Activated CD4-positive, alpha-beta T cell treated with anti-CD3 and anti-CD28 coated beads, Interleukin-2, amount 10 ng/mL, durations not matched to agents 7 days and 5 days (primary cell): ENCODE results near the gene GNA14. TPM values are rescaled to one million over a fixed set of nuclear protein-coding genes. Genes with fewer than 3 reads are reported as not detected.
"Not testable (repeated sequence)": the region's sequence is repeated elsewhere in the genome, so short reads cannot be mapped to it uniquely, and the experiment has no call there.

ENCODE experiments used
- CTCF ChIA-PET: fragments of 350-600 bp; sonication (Branson Sonifier 250); formaldehyde crosslinking; loops from one replicate; lab custom pipeline; 2021; ENCODE audit warnings: antibody characterized with exemption; lab: Charles Lee
- POLR2A ChIA-PET: fragments of 350-600 bp; sonication (Branson Sonifier 250); formaldehyde crosslinking; loops from one replicate; lab custom pipeline; 2021; ENCODE audit warnings: antibody characterized with exemption; lab: Charles Lee
- DNase-seq: peaks from one replicate; pipeline ENCODE4 v3.0.0-alpha.2; 2020
- H3K27ac Mint-ChIP-seq: one replicate; pipeline ENCODE4 v1.8.0; 2021; ENCODE audit warnings: mild to moderate bottlenecking, moderate library complexity, mixed read lengths
- H3K27me3 Mint-ChIP-seq: one replicate; pipeline ENCODE4 v1.8.0; 2021; ENCODE audit warnings: mixed read lengths
- H3K36me3 Mint-ChIP-seq: one replicate; pipeline ENCODE4 v1.8.0; 2021; ENCODE audit warnings: low read depth, mixed read lengths
- H3K4me1 Mint-ChIP-seq: one replicate; pipeline ENCODE4 v1.8.0; 2021; ENCODE audit warnings: mixed read lengths
- H3K4me3 Mint-ChIP-seq: one replicate; pipeline ENCODE4 v1.8.0; 2021; ENCODE audit warnings: mild to moderate bottlenecking, moderate library complexity, mixed read lengths
- H3K9me3 Mint-ChIP-seq: one replicate; pipeline ENCODE4 v1.8.0; 2021; ENCODE audit warnings: mixed read lengths
- total RNA-seq, 2 experiments: library from RNA; stranded (reverse); gene quantifications; one replicate each; pipeline ENCODE4 v1.2.3, GENCODE V29; 2021

The GNA14 gene
- total RNA-seq, 2 experiments from 2014 or later, result not detected

DNA sequence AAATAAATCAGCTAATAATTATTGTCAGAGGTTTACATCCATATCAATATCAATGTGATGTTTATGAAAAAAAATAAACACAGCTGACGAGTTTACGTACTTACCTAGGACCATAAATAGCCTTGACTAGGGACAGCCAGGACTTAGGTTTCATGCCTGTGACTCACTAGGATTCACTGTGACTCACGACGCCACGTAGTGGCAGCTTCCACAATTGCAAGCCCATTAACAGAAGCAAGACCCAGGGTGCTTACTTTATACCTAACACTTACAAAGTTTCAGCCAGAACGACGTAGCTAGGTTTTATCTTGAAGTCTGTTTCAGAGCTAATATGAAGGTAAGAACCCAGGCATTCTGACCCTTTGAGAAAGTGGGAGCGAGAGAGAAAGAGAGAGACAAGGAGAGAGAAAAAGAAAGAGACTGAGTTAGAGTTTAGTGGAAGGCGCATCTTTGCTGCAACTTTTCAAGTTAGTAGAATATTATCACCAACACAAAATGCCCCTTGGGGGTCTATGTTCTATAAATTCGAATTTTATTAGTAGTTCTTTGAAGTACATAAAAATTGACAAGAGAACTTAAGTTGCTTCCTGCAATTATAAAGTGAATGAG lies 191.2 kb downstream of the GNA14 start:
- ChIA-PET POLR2A (no interaction called here), CTCF (interaction anchor here (0.6 to 4.5 kb wide), 14 partner anchors 9 to 801 kb away, joined by 3 to 38 read pairs (median 5); no protein-coding TSS in a partner anchor)
- DNase-seq, result peak; percentile 85
- no peaks in the 10 kb centered on the region for H3K9me3 Mint-ChIP-seq
- H3K36me3 Mint-ChIP-seq, result no peaks in the 10 kb centered on the region
- peaks cover 21% of the 10 kb centered on the region for H3K4me1 Mint-ChIP-seq
- no peaks in the 10 kb centered on the region for H3K27me3 Mint-ChIP-seq
- H3K27ac Mint-ChIP-seq, result no peak overlapping the region
- no peak overlapping the region for H3K4me3 Mint-ChIP-seq

DNA sequence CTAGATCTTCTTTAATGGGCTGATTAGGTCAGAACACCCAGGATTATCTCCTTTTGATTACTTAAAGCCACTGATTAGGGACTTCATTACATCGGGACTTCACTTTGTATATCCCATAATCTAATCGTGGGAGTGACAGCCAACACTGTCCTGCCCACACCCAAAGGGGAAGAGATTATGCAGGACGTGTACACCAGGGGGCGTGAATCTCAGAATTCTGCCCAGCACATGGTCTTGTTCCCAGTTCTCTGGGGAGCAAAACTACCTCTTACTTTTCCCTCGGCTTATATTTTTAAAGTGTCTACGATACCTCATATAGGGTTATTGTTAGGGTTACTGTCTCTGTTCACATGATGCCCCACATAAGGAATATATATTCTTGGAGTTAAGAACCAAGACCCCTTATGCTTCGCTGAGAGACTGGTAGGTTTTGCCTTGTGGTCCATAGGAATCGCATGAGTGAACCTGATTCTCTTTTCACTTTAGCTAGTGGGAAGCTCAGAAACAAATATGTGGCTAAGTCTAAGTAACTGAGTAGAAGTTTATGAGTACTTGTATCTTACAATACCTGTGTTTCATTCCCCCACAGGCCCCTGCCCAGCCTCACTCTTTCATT lies 192.7 kb downstream of the GNA14 start:
- Mint-ChIP-seq H3K4me1 (peaks cover 21% of the 10 kb centered on the region), H3K36me3 (no peaks in the 10 kb centered on the region), H3K27ac (no peak overlapping the region), H3K27me3 (no peaks in the 10 kb centered on the region), H3K9me3 (no peaks in the 10 kb centered on the region), H3K4me3 (no peak overlapping the region)
- POLR2A ChIA-PET, result no interaction called here
- CTCF ChIA-PET, result interaction anchor here (0.6 to 4.5 kb wide), 6 partner anchors 8 to 1039 kb away, joined by 3 to 38 read pairs (median 6); no protein-coding TSS in a partner anchor
- peak; percentile 54 for DNase-seq

DNA sequence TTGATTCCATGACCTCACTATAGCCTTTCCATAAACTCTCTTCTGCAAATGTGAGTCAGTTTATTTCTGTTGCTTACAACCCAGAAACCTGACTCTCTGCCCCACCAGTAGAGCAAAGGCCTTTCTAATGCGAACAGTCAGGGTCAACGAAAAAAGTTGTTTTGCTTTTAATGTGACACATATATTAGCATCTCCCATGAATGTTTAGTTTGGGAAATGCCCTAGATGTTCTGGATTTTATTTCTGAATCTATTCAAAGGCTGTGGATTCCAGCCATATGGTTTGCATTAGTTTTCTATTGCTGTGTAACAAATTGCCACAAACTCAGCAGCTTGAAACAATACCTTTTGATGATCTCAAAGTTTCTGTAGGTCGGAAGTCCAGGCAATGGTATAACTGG lies 193.5 kb downstream of the GNA14 start:
- H3K27ac Mint-ChIP-seq, result no peak overlapping the region
- no peaks in the 10 kb centered on the region for H3K36me3 Mint-ChIP-seq
- H3K4me1 Mint-ChIP-seq, result peaks cover 21% of the 10 kb centered on the region
- no peaks in the 10 kb centered on the region for H3K9me3 Mint-ChIP-seq
- H3K4me3 Mint-ChIP-seq, result no peak overlapping the region
- ChIA-PET CTCF (interaction anchor here (0.6 to 4.5 kb wide), 3 partner anchors 9 to 13 kb away, joined by 3 to 38 read pairs (median 4); no protein-coding TSS in a partner anchor), POLR2A (no interaction called here)
- H3K27me3 Mint-ChIP-seq, result no peaks in the 10 kb centered on the region
- DNase-seq, result no peak

DNA sequence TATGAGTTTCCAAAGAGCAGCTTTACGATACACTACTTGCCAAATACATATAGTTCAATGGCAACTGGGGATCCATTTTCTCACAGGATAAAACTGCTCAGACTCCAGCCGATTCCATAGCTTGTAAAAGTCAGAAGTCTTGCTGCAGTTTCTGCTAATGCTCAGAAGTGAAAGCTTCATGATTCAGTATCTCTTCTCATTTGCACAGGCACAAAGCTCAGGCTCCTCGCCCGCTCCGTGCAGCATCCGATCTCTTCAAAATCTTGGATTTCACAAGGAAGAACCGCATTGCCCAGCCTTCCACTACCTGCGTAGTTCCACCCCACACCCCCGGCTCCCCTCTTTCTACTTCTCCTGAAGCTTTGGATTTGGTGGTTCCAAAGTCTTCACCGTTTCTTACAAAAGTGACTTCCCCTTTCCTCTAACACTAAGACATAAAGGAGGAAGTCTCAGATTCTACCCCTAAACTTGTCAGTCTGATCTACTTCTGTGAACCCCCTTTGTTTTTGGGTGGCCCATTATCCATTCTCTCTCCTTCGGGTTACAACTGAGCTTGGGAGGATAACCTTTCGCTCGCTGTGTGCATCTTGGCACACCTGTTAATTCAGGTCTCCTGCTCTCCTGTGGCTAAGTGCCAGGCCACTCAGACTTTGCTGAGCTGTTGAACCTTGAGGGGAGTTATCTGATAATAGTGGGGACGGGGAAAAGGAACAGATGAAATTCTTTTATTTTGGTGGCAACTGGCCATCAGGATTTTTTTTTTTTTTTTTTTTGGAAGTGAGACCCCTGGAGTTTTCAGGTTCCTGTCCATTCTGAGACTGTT lies 194.1 kb downstream of the GNA14 start:
- Mint-ChIP-seq H3K36me3 (no peaks in the 10 kb centered on the region), H3K27me3 (no peaks in the 10 kb centered on the region), H3K4me3 (peak overlapping the region; percentile 54), H3K9me3 (no peaks in the 10 kb centered on the region), H3K27ac (peak overlapping the region; percentile 55), H3K4me1 (peaks cover 21% of the 10 kb centered on the region)
- DNase-seq, result no peak
- POLR2A ChIA-PET, result no interaction called here
- CTCF ChIA-PET, result interaction anchor here (0.6 to 4.5 kb wide), 5 partner anchors 10 to 35 kb away, joined by 3 to 38 read pairs (median 4); no protein-coding TSS in a partner anchor

DNA sequence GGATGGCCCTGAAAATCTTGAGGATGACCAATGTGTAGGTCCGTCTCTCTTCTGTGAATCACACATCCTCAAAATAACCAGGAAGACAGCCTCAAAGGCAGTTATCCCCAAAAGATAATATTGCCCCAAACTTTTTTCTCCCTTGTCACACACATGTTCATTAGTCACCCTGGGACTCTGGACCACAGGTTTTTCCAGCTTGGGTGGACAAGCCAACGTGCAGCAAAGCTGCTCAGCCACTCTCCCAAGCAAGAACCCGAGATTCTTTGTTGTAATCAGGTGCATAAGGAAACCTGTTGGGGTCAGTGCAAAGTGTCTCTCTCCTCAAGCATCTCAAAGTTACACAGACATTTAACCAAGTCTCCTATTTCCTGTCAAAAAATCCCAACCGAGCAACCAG lies 196.6 kb downstream of the GNA14 start:
- Mint-ChIP-seq H3K9me3 (no peaks in the 10 kb centered on the region), H3K27ac (no peak overlapping the region), H3K4me1 (peaks cover 9% of the 10 kb centered on the region), H3K36me3 (no peaks in the 10 kb centered on the region), H3K27me3 (no peaks in the 10 kb centered on the region), H3K4me3 (no peak overlapping the region)
- CTCF ChIA-PET, result interaction anchor here (2.3 kb wide), 1 partner anchor 18 kb away, joined by 8 read pairs; no protein-coding TSS in a partner anchor
- POLR2A ChIA-PET, result no interaction called here
- DNase-seq, result no peak

DNA sequence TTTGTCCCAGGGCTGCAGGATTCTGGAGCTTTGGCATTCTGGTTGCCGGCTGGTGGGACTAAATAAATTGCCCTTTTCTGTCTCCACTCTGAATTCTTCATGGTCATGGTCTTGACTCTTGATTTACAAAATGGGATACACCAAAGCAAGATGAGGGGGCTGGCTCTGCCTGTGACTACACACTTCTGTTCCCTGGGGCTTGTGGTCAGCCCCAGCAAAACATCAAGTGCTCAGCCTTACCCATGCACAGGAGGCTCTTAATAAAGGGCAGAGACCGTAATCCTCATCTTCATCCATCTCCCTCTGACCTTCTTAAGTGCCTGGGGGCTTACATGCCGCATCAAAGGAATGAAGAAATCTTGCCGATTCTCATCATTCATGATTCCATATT lies 198.0 kb downstream of the GNA14 start:
- Mint-ChIP-seq H3K4me1 (peaks cover 8% of the 10 kb centered on the region), H3K9me3 (no peaks in the 10 kb centered on the region), H3K27ac (no peak overlapping the region), H3K4me3 (no peak overlapping the region), H3K36me3 (no peaks in the 10 kb centered on the region), H3K27me3 (no peaks in the 10 kb centered on the region)
- CTCF ChIA-PET, result interaction anchor here (2.3 kb wide), 1 partner anchor 17 kb away, joined by 8 read pairs; no protein-coding TSS in a partner anchor
- POLR2A ChIA-PET, result no interaction called here
- no peak for DNase-seq

DNA sequence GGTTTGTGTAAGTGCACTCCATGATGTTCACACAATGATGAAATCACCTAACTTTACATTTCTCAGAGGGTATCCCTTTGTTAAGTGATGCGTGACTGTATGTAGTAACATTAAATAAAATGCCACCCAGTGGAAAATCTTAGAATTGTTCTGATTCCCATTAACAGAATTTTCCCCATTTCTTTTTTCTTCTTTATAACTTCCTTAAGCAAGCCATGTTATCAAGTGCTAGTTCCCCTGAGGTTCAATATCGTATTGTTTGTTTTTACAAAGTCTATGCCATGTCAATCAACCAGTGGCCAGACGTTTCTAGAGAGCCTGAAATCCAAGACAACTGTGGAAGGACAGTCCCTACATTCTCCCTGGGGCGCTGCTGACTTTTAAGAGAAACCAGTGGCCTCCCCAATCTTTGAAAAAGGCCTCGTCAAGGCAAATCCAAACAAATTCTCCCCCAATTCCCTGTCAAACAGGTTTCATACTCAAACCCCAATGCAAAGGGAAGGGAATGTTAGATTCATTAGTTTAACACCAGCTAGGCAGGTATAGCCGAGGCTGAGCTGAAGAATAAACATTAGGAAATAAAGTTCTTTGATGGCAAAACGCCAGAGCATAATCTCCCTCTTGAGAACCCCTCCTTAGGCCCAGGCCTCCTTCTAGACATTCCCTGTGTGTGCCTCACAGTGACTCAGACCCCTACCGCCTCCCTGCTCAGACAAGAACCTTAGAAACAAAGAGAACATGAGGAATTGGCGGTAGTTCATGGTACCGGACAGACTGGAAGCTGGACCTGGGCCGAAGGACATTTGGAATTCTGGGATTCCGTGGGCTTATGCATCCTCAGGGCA lies 198.7 kb downstream of the GNA14 start:
- Mint-ChIP-seq H3K9me3 (no peaks in the 10 kb centered on the region), H3K27me3 (no peaks in the 10 kb centered on the region), H3K36me3 (no peaks in the 10 kb centered on the region), H3K4me1 (peaks cover 8% of the 10 kb centered on the region), H3K27ac (no peak overlapping the region), H3K4me3 (no peak overlapping the region)
- POLR2A ChIA-PET, result no interaction called here
- CTCF ChIA-PET, result interaction anchor here (2.3 kb wide), 1 partner anchor 16 kb away, joined by 8 read pairs; no protein-coding TSS in a partner anchor
- no peak for DNase-seq

DNA sequence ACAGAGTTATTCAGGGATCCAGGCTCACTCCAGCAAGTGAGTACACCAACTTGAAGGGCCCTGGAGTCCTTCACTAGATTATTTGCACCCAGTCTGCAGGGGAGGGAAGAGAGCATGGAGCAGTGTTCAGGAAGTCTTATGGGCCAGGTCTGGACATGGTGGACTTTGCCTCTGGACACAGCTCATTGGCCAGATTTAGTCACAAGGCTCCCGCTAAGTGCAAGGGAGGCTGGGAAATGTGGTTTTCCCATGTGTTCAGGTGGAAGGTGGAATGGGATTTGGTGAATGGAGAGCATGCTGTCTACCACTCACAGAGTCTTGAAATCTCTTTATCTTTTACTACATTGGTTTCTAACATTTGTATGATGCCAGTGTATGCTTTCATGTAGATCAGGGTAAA lies 200.5 kb downstream of the GNA14 start:
- Mint-ChIP-seq H3K4me1 (no peaks in the 10 kb centered on the region), H3K36me3 (no peaks in the 10 kb centered on the region), H3K27me3 (no peaks in the 10 kb centered on the region), H3K9me3 (no peaks in the 10 kb centered on the region), H3K4me3 (no peak overlapping the region), H3K27ac (no peak overlapping the region)
- POLR2A ChIA-PET, result no interaction called here
- CTCF ChIA-PET, result interaction anchor here (0.9 to 1.3 kb wide), 2 partner anchors 9 to 14 kb away, joined by 3 to 5 read pairs; no protein-coding TSS in a partner anchor
- no peak for DNase-seq

DNA sequence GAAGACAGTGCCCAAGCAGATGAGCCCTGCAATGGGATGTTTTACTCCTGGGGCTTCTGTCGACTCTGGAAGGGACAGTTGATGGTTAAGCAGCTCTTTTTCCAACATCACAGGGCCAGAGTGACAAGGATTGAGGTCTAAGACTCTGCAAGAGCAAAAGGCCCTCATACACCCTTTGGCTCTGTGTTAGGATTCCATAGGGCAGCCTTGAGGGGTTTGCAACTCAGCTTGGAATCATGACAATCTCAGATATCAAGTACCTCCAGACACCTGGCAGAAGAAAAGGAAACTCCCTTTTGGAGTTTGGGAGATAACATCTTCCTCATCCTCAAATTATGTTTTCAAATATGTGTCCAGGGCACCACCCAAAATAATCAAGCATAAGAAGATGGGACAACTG lies 205.7 kb downstream of the GNA14 start:
- CTCF ChIA-PET, result interaction anchor here (1.2 to 5.7 kb wide), 3 partner anchors 9 to 13 kb away, joined by 3 to 38 read pairs (median 4); no protein-coding TSS in a partner anchor
- Mint-ChIP-seq H3K36me3 (no peaks in the 10 kb centered on the region), H3K27ac (no peak overlapping the region), H3K4me3 (no peak overlapping the region), H3K27me3 (no peaks in the 10 kb centered on the region), H3K4me1 (no peaks in the 10 kb centered on the region), H3K9me3 (no peaks in the 10 kb centered on the region)
- POLR2A ChIA-PET, result no interaction called here
- no peak for DNase-seq

DNA sequence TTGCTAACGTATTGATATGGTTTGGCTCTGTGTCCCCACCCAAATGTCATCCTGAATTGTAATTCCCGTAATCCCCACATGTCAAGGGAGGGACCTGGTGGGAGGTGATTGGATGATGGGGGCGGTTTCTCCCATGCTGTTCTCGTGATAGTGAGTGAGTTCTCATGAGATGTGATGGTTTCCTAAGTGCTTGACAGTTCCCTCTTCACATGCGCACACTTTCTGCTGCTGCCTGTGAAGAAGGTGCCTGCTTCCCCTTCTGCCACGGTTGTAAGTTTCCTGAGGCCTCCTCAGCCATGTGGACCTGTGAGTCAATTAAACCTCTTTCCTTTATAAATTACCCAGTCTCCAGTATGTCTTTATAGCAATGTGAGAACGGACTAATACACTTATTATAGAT lies 207.0 kb downstream of the GNA14 start:
- H3K36me3 Mint-ChIP-seq, DNase-seq, POLR2A ChIA-PET, H3K27ac Mint-ChIP-seq, H3K4me3 Mint-ChIP-seq, H3K4me1 Mint-ChIP-seq, H3K27me3 Mint-ChIP-seq, H3K9me3 Mint-ChIP-seq: not testable (repeated sequence)
- CTCF ChIA-PET, result interaction anchor here (5.7 kb wide), 1 partner anchor 15 kb away, joined by 38 read pairs; no protein-coding TSS in a partner anchor

DNA sequence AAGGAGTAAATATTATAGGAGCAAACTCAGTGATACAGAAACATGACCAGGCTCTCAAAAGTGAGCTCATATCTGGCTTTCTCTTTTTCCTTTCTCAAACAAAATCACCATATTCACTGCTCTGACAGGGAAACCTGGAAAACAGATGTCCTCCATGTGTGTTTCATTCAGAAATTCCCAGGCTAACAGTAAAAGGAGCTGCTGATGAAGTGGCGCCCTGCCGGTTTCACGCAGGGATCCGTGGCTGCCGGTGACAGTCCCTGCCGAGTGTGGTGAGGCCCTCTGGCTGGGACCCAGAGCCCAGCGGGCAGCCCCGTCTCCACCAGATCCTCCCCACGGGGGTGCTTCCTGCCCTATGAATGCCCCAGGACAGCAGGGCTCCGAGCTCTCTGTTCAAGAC lies 208.1 kb downstream of the GNA14 start:
- CTCF ChIA-PET, result no interaction called here
- no peak overlapping the region for H3K27ac Mint-ChIP-seq
- no peak for DNase-seq
- H3K4me3 Mint-ChIP-seq, result no peak overlapping the region
- H3K4me1 Mint-ChIP-seq, result no peaks in the 10 kb centered on the region
- POLR2A ChIA-PET, result no interaction called here
- no peaks in the 10 kb centered on the region for H3K27me3 Mint-ChIP-seq
- no peaks in the 10 kb centered on the region for H3K9me3 Mint-ChIP-seq
- no peaks in the 10 kb centered on the region for H3K36me3 Mint-ChIP-seq

DNA sequence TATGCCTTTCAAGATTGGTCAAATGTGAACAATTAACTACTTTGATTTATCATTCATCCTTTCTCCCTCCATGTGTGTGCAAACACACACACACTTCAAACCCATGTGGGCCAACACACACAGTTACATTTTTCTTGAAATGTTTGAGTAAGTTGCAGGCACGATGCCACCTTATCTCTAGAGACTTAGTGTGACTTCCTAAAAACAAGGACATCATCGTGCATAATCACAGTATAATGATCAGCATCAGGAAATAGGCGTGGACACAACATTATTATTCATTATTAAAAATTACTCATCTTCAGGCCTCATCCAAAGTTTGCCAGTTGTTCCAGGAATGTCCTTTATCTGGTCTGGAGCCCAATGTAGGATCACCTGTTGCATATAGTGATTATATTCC lies 209.5 kb downstream of the GNA14 start:
- no peaks in the 10 kb centered on the region for H3K27me3 Mint-ChIP-seq
- no peak for DNase-seq
- H3K27ac Mint-ChIP-seq, result no peak overlapping the region
- CTCF ChIA-PET, result no interaction called here
- no peaks in the 10 kb centered on the region for H3K36me3 Mint-ChIP-seq
- no peak overlapping the region for H3K4me3 Mint-ChIP-seq
- POLR2A ChIA-PET, result no interaction called here
- peaks cover 3% of the 10 kb centered on the region for H3K4me1 Mint-ChIP-seq
- no peaks in the 10 kb centered on the region for H3K9me3 Mint-ChIP-seq
